K562 (cell line): ENCODE measurements around the gene PEAR1. TPM values are rescaled to one million over a fixed set of nuclear protein-coding genes. Genes with fewer than 3 reads are reported as not detected.

ENCODE experiments used
- CBFB ChIP-seq: sonication (generic); formaldehyde crosslinking; IDR thresholded peaks from 2 replicates; pipeline ENCODE4 v1.4.0; 2020; ENCODE audit warnings: mild to moderate bottlenecking, missing genetic modification reagents
- FIP1L1 ChIP-seq: fragments of 200-400 bp; formaldehyde crosslinking; IDR thresholded peaks from 2 replicates; pipeline ENCODE4 v1.6.1; 2018; ENCODE audit warnings: mild to moderate bottlenecking, low read depth, low read length; ENCODE audit not compliant: poor library complexity, severe bottlenecking
- HDAC8 ChIP-seq: fragments of 450-650 bp; IDR thresholded peaks from 2 replicates; pipeline ENCODE4 v1.6.1; 2016; ENCODE audit warnings: mild to moderate bottlenecking, missing genetic modification characterization, moderate library complexity, missing compliant biosample characterization
- NR2F6 ChIP-seq: fragments of 450-650 bp; formaldehyde crosslinking; IDR thresholded peaks from 2 replicates; pipeline ENCODE4 v1.4.0; 2020; ENCODE audit warnings: mild to moderate bottlenecking
- POLR3G ChIP-seq: IDR thresholded peaks from 2 replicates; pipeline ENCODE4 v1.6.1; 2011; ENCODE audit not compliant: insufficient read length, insufficient replicate concordance; ENCODE audit errors: extremely low read depth
- POU5F1 ChIP-seq: fragments of 150-350 bp; IDR thresholded peaks from 2 replicates; pipeline ENCODE4 v1.6.1; 2014; ENCODE audit warnings: borderline replicate concordance, low read length, low read depth, mild to moderate bottlenecking; ENCODE audit not compliant: partially characterized antibody
- PRPF4 ChIP-seq: fragments of 200-400 bp; formaldehyde crosslinking; IDR thresholded peaks from one replicate; pipeline ENCODE4 v1.6.1; 2017; ENCODE audit warnings: low read length, low read depth, mild to moderate bottlenecking; ENCODE audit not compliant: insufficient read depth, poor library complexity, severe bottlenecking
- RBM39 ChIP-seq: fragments of 200-400 bp; formaldehyde crosslinking; optimal IDR thresholded peaks from 2 replicates; pipeline ENCODE3; 2018; ENCODE audit warnings: low read depth, low read length
- SMARCC2 ChIP-seq: fragments of 450-650 bp; IDR thresholded peaks from 2 replicates; pipeline ENCODE4 v1.6.1; 2017; ENCODE audit warnings: antibody characterized with exemption, moderate library complexity, mild to moderate bottlenecking, low read depth
- STAT5A ChIP-seq: IDR thresholded peaks from 2 replicates; pipeline ENCODE4 v1.6.1; 2012; ENCODE audit warnings: low read length, inconsistent platforms, borderline replicate concordance
- YBX1 ChIP-seq: fragments of 450-650 bp; IDR thresholded peaks from 2 replicates; pipeline ENCODE4 v1.7.1; 2016; ENCODE audit warnings: mild to moderate bottlenecking
- ZNF175 ChIP-seq: fragments of 200-800 bp; sonication (Bioruptor generic); IDR thresholded peaks from 2 replicates; pipeline ENCODE4 v1.6.1; 2016; ENCODE audit warnings: low read depth, mild to moderate bottlenecking, missing genetic modification characterization, missing compliant biosample characterization
- ZNF224 ChIP-seq: sonication (generic); formaldehyde crosslinking; IDR thresholded peaks from 2 replicates; pipeline ENCODE4 v1.8.0; 2022; ENCODE audit warnings: mild to moderate bottlenecking, missing genetic modification reagents
- ZNF274 ChIP-seq: IDR thresholded peaks from 2 replicates; pipeline ENCODE4 v1.6.1; 2011; ENCODE audit warnings: low read depth, mild to moderate bottlenecking, low read length, moderate library complexity, borderline replicate concordance
- polyA plus RNA-seq, 8 experiments: library from polyadenylated mRNA; depleted of rRNA in 4 of 8; stranded (reverse) in 5 of 8; unstranded in 3 of 8; fragments of >200 nt; fragmentation: Nextera tagmentation in 2 of 8; fragmentation: Illumina TruSeq in 1 of 8; extraction: Ambion mirVana in 2 of 8; extraction: Trizol in 1 of 8; gene quantifications; 2 replicates each; pipeline versions ENCODE4 v1.2.1 to v1.2.3, GENCODE V29; 2011 to 2014; ENCODE audit warnings: inconsistent platforms in 1 of 8, missing spikeins in 1 of 8
- total RNA-seq, 7 experiments: library from RNA; depleted of rRNA in 6 of 7; stranded (reverse); fragments of >200 nt in 6 of 7; fragmentation: Illumina TruSeq in 2 of 7; extraction: Trizol in 2 of 7; gene quantifications; 2 replicates each; pipeline versions ENCODE4 v1.2.1 to v1.2.3, GENCODE V29; 2011 to 2021; ENCODE audit warnings: low replicate concordance in 1 of 7
- TF ChIP-seq, protein P1 (sequence below): fragments of 450-650 bp; IDR thresholded peaks from 2 replicates; pipeline ENCODE4 v1.6.1; 2017; ENCODE audit warnings: antibody characterized with exemption
- TF ChIP-seq, protein P2 (sequence below): sonication (generic); formaldehyde crosslinking; IDR thresholded peaks from 2 replicates; pipeline ENCODE4 v1.8.0; 2022; ENCODE audit warnings: mild to moderate bottlenecking, missing genetic modification reagents
- TF ChIP-seq, protein P3 (sequence below): fragments of 450-650 bp; IDR thresholded peaks from 2 replicates; pipeline ENCODE4 v1.6.1; 2017; ENCODE audit warnings: antibody characterized with exemption, mild to moderate bottlenecking
- TF ChIP-seq, protein P4 (sequence below): fragments of 450-650 bp; IDR thresholded peaks from 2 replicates; pipeline ENCODE4 v1.6.1; 2018; ENCODE audit warnings: mild to moderate bottlenecking, low read depth; ENCODE audit not compliant: partially characterized antibody
- TF ChIP-seq, protein P5 (sequence below): fragments of 450-650 bp; IDR thresholded peaks from 2 replicates; pipeline ENCODE4 v1.6.1; 2016; ENCODE audit warnings: low read depth, mild to moderate bottlenecking, moderate library complexity

The PEAR1 gene
- total and polyA plus RNA-seq, 9 of the 15 experiments (the other 6 are each of a cell fraction or from before 2014, with no cell fraction given), result 0.87 to 13.9 (median 6.1) TPM

DNA sequence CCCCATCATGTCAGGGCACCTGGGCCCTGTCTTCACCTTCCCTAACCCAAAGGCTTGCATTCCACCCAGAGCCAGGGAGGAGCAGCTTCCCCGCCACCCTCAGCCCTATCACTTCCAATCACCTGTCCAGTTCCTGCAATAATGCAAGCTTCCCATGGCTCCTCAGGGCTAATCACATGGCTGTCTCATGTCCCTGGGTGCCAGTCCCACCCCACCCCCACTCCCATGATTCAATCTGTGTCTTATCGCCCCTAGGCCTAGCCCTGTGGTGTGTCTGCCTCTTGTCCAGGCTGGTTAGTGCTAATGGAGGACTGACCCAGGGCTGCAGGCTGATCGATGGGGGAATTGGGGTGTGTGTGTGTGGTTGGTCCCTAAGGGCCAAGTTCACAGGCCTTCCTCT is 11.0 kb upstream of the PEAR1 start (continued):
- TF ChIP-seq, protein P1, sequence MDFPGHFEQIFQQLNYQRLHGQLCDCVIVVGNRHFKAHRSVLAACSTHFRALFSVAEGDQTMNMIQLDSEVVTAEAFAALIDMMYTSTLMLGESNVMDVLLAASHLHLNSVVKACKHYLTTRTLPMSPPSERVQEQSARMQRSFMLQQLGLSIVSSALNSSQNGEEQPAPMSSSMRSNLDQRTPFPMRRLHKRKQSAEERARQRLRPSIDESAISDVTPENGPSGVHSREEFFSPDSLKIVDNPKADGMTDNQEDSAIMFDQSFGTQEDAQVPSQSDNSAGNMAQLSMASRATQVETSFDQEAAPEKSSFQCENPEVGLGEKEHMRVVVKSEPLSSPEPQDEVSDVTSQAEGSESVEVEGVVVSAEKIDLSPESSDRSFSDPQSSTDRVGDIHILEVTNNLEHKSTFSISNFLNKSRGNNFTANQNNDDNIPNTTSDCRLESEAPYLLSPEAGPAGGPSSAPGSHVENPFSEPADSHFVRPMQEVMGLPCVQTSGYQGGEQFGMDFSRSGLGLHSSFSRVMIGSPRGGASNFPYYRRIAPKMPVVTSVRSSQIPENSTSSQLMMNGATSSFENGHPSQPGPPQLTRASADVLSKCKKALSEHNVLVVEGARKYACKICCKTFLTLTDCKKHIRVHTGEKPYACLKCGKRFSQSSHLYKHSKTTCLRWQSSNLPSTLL, result no peak
- TF ChIP-seq, protein P2, sequence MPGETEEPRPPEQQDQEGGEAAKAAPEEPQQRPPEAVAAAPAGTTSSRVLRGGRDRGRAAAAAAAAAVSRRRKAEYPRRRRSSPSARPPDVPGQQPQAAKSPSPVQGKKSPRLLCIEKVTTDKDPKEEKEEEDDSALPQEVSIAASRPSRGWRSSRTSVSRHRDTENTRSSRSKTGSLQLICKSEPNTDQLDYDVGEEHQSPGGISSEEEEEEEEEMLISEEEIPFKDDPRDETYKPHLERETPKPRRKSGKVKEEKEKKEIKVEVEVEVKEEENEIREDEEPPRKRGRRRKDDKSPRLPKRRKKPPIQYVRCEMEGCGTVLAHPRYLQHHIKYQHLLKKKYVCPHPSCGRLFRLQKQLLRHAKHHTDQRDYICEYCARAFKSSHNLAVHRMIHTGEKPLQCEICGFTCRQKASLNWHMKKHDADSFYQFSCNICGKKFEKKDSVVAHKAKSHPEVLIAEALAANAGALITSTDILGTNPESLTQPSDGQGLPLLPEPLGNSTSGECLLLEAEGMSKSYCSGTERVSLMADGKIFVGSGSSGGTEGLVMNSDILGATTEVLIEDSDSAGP (CRISPR knock-in tag), result no peak
- TF ChIP-seq STAT5A, result no peak
- TF ChIP-seq ZNF274, result no peak
- TF ChIP-seq POLR3G, result no peak
- TF ChIP-seq SMARCC2, result no peak
- no peak for TF ChIP-seq PRPF4
- TF ChIP-seq, protein P3, sequence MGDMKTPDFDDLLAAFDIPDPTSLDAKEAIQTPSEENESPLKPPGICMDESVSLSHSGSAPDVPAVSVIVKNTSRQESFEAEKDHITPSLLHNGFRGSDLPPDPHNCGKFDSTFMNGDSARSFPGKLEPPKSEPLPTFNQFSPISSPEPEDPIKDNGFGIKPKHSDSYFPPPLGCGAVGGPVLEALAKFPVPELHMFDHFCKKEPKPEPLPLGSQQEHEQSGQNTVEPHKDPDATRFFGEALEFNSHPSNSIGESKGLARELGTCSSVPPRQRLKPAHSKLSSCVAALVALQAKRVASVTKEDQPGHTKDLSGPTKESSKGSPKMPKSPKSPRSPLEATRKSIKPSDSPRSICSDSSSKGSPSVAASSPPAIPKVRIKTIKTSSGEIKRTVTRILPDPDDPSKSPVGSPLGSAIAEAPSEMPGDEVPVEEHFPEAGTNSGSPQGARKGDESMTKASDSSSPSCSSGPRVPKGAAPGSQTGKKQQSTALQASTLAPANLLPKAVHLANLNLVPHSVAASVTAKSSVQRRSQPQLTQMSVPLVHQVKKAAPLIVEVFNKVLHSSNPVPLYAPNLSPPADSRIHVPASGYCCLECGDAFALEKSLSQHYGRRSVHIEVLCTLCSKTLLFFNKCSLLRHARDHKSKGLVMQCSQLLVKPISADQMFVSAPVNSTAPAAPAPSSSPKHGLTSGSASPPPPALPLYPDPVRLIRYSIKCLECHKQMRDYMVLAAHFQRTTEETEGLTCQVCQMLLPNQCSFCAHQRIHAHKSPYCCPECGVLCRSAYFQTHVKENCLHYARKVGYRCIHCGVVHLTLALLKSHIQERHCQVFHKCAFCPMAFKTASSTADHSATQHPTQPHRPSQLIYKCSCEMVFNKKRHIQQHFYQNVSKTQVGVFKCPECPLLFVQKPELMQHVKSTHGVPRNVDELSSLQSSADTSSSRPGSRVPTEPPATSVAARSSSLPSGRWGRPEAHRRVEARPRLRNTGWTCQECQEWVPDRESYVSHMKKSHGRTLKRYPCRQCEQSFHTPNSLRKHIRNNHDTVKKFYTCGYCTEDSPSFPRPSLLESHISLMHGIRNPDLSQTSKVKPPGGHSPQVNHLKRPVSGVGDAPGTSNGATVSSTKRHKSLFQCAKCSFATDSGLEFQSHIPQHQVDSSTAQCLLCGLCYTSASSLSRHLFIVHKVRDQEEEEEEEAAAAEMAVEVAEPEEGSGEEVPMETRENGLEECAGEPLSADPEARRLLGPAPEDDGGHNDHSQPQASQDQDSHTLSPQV, result no peak
- TF ChIP-seq FIP1L1, result no peak
- TF ChIP-seq, protein P4, sequence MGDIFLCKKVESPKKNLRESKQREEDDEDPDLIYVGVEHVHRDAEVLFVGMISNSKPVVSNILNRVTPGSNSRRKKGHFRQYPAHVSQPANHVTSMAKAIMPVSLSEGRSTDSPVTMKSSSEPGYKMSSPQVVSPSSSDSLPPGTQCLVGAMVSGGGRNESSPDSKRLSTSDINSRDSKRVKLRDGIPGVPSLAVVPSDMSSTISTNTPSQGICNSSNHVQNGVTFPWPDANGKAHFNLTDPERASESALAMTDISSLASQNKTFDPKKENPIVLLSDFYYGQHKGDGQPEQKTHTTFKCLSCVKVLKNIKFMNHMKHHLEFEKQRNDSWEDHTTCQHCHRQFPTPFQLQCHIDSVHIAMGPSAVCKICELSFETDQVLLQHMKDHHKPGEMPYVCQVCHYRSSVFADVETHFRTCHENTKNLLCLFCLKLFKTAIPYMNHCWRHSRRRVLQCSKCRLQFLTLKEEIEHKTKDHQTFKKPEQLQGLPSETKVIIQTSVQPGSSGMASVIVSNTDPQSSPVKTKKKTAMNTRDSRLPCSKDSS, result no peak
- no peak for TF ChIP-seq ZNF224
- no peak for TF ChIP-seq ZNF175 (CRISPR knock-in tag)
- TF ChIP-seq RBM39, result no peak
- TF ChIP-seq YBX1, result no peak
- TF ChIP-seq CBFB (CRISPR knock-in tag), result 0 out of 2 replicates have a peak, but pooled peaks have one; percentile 17
- TF ChIP-seq, protein P5, sequence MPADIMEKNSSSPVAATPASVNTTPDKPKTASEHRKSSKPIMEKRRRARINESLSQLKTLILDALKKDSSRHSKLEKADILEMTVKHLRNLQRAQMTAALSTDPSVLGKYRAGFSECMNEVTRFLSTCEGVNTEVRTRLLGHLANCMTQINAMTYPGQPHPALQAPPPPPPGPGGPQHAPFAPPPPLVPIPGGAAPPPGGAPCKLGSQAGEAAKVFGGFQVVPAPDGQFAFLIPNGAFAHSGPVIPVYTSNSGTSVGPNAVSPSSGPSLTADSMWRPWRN, result no peak
- TF ChIP-seq NR2F6 (CRISPR knock-in tag), result no peak
- TF ChIP-seq HDAC8 (tag), result no peak
- TF ChIP-seq POU5F1, result no peak
